IMR-90 (cell line): ENCODE results near the gene CD248.

Source experiments
- CTCF ChIP-seq: conservative IDR thresholded peaks from 2 replicates; pipeline ENCODE4 v1.5.1; 2012; ENCODE audit warnings: mild to moderate bottlenecking, low read depth, low read length, improper control_type of control experiment
- FOS ChIP-seq: fragments of 150-350 bp; IDR thresholded peaks from 2 replicates; pipeline ENCODE4 v1.6.1; 2016; ENCODE audit warnings: low read depth, low read length
- MAFK ChIP-seq: IDR thresholded peaks from 2 replicates; pipeline ENCODE4 v1.6.1; 2012; ENCODE audit warnings: low read depth, low read length, improper control_type of control experiment
- POLR2A ChIP-seq: IDR thresholded peaks from 2 replicates; pipeline ENCODE4 v1.6.1; 2012; ENCODE audit warnings: mild to moderate bottlenecking, low read depth, low read length
- USF2 ChIP-seq: fragments of 150-350 bp; IDR thresholded peaks from 2 replicates; pipeline ENCODE4 v1.6.1; 2017; ENCODE audit warnings: mild to moderate bottlenecking, antibody characterized with exemption, low read length, low read depth

- TF ChIP-seq POLR2A, result no peak
- no peak for TF ChIP-seq CTCF
- no peak for TF ChIP-seq MAFK
- TF ChIP-seq USF2, result no peak
- TF ChIP-seq FOS, result no peak
Measured at GRCh38 chr11:66321606-66322005, 4.8 kb upstream of the CD248 start.
